Heart right ventricle (tissue), 16 donors: Measurements from ENCODE around the gene KANSL1. TPM values are rescaled to one million over a fixed set of nuclear protein-coding genes. Genes with fewer than 3 reads are reported as not detected.
"Not testable (repeated sequence)": the region's sequence is repeated elsewhere in the genome, so short reads cannot be mapped to it uniquely, and the experiment has no call there.

Source experiments
- ATAC-seq, 8 donors: fragments of 200-7000 bp; cut with Tn5 transposase; one replicate each; pipeline ENCODE4 v1.9.1; 2020; ENCODE audit warnings: mild to moderate bottlenecking in 8 of 8, moderate library complexity in 8 of 8, moderate number of reproducible peaks in 1 of 8
- DNase-seq, 2 donors: peaks; one replicate each; pipeline ENCODE4 v3.0.0-alpha.2; 2020
- H3K27ac ChIP-seq, 10 donors: fragments of 200-600 bp; sonication (generic) in 2 of 10; one replicate each; pipeline versions ENCODE4 v1.5.0 to v1.8.0; 2020 to 2022; ENCODE audit warnings: mild to moderate bottlenecking in 3 of 10
- H3K27me3 ChIP-seq, 7 donors: fragments of 200-600 bp; one replicate each; pipeline ENCODE4 v1.8.0; 2021 to 2022; ENCODE audit warnings: mild to moderate bottlenecking in 2 of 7
- H3K36me3 ChIP-seq, 9 donors: fragments of 200-600 bp; sonication (generic) in 1 of 9; one replicate each; pipeline versions ENCODE4 v1.5.0 to v1.8.0; 2020 to 2022; ENCODE audit warnings: mild to moderate bottlenecking in 2 of 9
- H3K4me1 ChIP-seq, 9 donors: fragments of 200-600 bp; sonication (generic) in 1 of 9; one replicate each; pipeline versions ENCODE4 v1.5.0 to v1.8.0; 2020 to 2022; ENCODE audit warnings: mild to moderate bottlenecking in 4 of 9
- H3K4me3 ChIP-seq, 10 donors: fragments of 200-600 bp; sonication (generic) in 2 of 10; one replicate each; pipeline versions ENCODE4 v1.5.0 to v1.8.0; 2020 to 2022; ENCODE audit warnings: mild to moderate bottlenecking in 7 of 10, moderate library complexity in 2 of 10
- H3K9me3 ChIP-seq, 11 donors: fragments of 200-600 bp in 10 of 11; sonication (generic) in 2 of 11; one replicate each; pipeline versions ENCODE4 v1.5.0 to v1.8.0; 2013 to 2022; ENCODE audit warnings: mild to moderate bottlenecking in 2 of 11, control low read depth in 1 of 11, moderate library complexity in 1 of 11
- WGBS, 2 donors: extraction: QIAGEN DNeasy Blood & Tissue Kit; methylation state at CpG; one replicate each; pipeline ENCODE4 v1.1.7; 2013; ENCODE audit warnings: inconsistent platforms in 1 of 2; 5-methylcytosine and 5-hydroxymethylcytosine counted together
- intact Hi-C, 10 donors: fragments of 100-400 bp; cut with DNase I; formaldehyde crosslinking; loops; one replicate each; pipeline versions ENCODE4 v1.11.1 to v1.14.2; 2022
- polyA plus RNA-seq, 2 donors: library from polyadenylated mRNA; stranded (reverse); fragments of 200-250 nt; gene quantifications; one replicate each; pipeline ENCODE4 v1.2.3, GENCODE V29; 2013
- total RNA-seq, 10 donors: library from RNA; stranded (reverse); fragmentation: NEBNext Ultra II Directional in 3 of 10; extraction: Animal tissue kit (Norgen Biotek cat#: 25700) in 3 of 10; gene quantifications; one replicate each; pipeline versions ENCODE4 v1.2.1 to v1.2.4, GENCODE V29; 2021 to 2023
- TF ChIP-seq, protein P1 (sequence below), 9 donors: fragments of 200-600 bp; sonication (generic) in 2 of 9; IDR thresholded peaks; one replicate each; pipeline versions ENCODE4 v1.5.0 to v1.8.0; 2021 to 2022; ENCODE audit warnings: antibody characterized with exemption in 9 of 9, mild to moderate bottlenecking in 5 of 9, moderate library complexity in 1 of 9
- donor health status: Arrhythmogenic right ventricular cardiomyopathy.
- donor health status: ischemic (EF 13 %, LVEDD 7.1; RV severe dilation, severe dysfunction).
- donor health status: healthy with polysubstance abuse.
- donor health status: DM: no; HTN: yes; CAD: no.
- donor health status: DM: no; HTN: no; CAD: no.
- donor health status: ischemic (EF 25% LVEDD 6.9; RV normal size, moderate dysfunction).
- donor health status: ischemic (EF 25% LVEDD 5.7; RV mildly dilated, moderate dysfunction).
- donor health status: healthy.
- donor health status: DM: yes; HTN: yes; CAD: no.
- donor health status: Ischemic cardiomyopathy.
- donor health status: ischemic (EF 35%, LVEDD 5.7; RV mildly dilated, moderate dysfunction).
- donor health status: nonischemic (EF 11% LVEDD 7.7; RV severe dilation, severe dysfunction).
- donor health status: DM: yes; HTN: yes; CAD: no.
- donor health status: PGD.
- donor health status: ischemic (EF 29% LVEDD 5.4; RV normal size, mild dysfunction).
- donor health status: nonischemic (EF 23%, LVEDD 6.1; RV moderate dilation, normal function).

Gene KANSL1
- total and polyA plus RNA-seq, 12 donors: 8.2 to 52.5 (median 41.1) TPM

DNA sequence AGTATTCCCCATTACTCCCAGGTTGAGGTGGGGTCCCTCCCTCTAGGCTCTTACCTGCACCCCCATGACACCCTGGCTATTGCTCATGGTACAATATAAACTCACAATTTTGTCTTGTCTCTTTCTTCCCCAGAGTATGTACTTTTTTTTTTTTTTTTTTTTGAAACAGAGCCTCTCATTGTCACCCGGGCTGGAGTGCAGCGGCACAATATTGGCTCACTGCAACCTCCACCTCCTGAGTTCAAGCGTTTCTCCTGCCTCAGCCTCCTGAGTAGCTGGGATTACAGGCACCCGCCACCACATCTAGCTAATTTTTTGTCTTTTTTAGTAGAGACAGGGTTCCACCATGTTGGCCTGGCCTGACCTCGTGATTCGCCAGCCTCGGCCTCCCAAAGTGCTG, 8.5 kb downstream of the KANSL1 start:
- no peak for ATAC-seq
- intact Hi-C loops: loop anchor here in 1 of 10 donors (10.0 kb wide), 1 partner anchor 50 kb away; no protein-coding TSS in a partner anchor
- H3K4me3 ChIP-seq: no peak overlapping the region
- no peak for DNase-seq
- no peaks in the 10 kb centered on the region for H3K27me3 ChIP-seq
- peaks cover 13 to 100% (median 87%) of the 10 kb centered on the region in 9 donors for H3K4me1 ChIP-seq
- H3K36me3 ChIP-seq: no peaks in the 10 kb centered on the region
- WGBS, 2 donors: 83 to 85% methylated on average over 7 of the region's 7 CpGs
- TF ChIP-seq, protein P1, sequence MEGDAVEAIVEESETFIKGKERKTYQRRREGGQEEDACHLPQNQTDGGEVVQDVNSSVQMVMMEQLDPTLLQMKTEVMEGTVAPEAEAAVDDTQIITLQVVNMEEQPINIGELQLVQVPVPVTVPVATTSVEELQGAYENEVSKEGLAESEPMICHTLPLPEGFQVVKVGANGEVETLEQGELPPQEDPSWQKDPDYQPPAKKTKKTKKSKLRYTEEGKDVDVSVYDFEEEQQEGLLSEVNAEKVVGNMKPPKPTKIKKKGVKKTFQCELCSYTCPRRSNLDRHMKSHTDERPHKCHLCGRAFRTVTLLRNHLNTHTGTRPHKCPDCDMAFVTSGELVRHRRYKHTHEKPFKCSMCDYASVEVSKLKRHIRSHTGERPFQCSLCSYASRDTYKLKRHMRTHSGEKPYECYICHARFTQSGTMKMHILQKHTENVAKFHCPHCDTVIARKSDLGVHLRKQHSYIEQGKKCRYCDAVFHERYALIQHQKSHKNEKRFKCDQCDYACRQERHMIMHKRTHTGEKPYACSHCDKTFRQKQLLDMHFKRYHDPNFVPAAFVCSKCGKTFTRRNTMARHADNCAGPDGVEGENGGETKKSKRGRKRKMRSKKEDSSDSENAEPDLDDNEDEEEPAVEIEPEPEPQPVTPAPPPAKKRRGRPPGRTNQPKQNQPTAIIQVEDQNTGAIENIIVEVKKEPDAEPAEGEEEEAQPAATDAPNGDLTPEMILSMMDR (IDR thresholded peaks at IDR 0.05): no peak
- H3K9me3 ChIP-seq: no peaks in the 10 kb centered on the region
- no peak overlapping the region for H3K27ac ChIP-seq

DNA sequence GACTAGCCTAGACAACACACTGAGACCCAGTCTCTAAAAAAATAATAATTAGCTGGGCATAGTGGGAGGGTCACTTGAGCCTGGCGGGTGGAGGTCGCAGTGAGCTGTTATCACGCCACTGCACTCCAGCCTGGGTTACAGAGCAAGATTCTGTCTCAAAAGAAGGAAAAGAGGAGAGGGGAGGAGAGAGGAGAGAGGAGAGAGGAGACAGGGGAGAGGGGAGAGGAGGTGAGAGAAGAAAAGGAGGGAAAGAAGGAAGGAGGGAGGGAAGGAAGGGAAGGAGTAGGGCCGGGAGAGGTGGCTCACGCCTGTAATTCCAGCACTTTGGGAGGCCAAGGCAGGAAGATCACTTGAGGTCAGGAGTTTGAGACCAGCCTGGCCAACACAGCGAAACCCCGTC, 9.8 kb downstream of the KANSL1 start:
- not testable (repeated sequence) for H3K27ac ChIP-seq, DNase-seq, ATAC-seq, H3K27me3 ChIP-seq, H3K9me3 ChIP-seq, H3K4me3 ChIP-seq, H3K36me3 ChIP-seq
- H3K4me1 ChIP-seq: peaks cover 12 to 100% (median 87%) of the 10 kb centered on the region in 9 donors
- 86 to 87% methylated on average over 7 of the region's 7 CpGs for WGBS, 2 donors
- intact Hi-C loops: loop anchor here in 1 of 10 donors (10.0 kb wide), 1 partner anchor 49 kb away; no protein-coding TSS in a partner anchor

DNA sequence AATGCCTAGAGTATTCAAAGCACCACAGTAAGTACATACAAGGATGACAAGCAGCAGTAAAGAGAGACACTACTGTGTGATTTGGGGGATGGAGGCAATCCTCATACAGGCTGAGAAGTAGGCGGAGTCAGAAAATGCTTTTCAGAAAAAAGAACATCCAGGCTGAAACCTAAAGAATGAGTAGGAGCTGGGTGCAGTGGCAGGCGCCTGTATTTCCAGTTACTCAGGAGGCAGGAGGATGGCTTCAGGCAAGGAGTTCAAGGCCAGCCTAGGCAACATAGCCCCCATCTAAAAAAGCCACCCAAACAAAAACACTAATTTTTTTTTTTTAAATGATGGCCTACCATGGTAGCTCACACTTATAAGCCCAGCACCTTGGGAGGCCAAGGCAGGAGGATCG, 10.3 kb downstream of the KANSL1 start:
- no peak overlapping the region for H3K4me3 ChIP-seq
- no peaks in the 10 kb centered on the region for H3K27me3 ChIP-seq
- no peak for DNase-seq
- no peak for ATAC-seq
- H3K4me1 ChIP-seq: peaks cover 8 to 100% (median 87%) of the 10 kb centered on the region in 9 donors
- H3K27ac ChIP-seq: no peak overlapping the region
- no peaks in the 10 kb centered on the region for H3K9me3 ChIP-seq
- intact Hi-C loops: loop anchor here in 1 of 10 donors (10.0 kb wide), 1 partner anchor 48 kb away; no protein-coding TSS in a partner anchor
- TF ChIP-seq, protein P1 (IDR thresholded peaks at IDR 0.05): no peak
- WGBS, 2 donors: 90 to 92% methylated on average over 3 of the region's 3 CpGs
- H3K36me3 ChIP-seq: no peaks in the 10 kb centered on the region

DNA sequence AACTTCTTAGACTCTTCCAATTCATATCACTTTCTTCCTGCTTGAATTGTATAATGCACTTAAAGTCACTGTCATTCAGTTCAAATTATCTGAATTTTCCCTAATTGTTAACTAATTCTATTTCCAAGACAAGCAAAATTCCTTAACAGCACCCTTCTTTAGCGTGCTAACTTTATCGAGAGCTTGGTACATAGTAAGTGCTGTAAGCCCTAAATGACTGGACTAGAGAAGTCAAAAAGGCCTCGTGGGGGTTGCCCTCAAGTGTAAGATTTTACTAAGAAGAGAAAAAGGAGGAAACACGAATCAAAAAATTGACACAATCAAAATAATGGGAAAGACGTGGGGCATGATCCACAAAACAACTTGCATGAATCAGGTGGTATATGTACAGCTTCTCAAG, 11.3 kb downstream of the KANSL1 start:
- Histone ChIP-seq H3K9me3 (no peaks in the 10 kb centered on the region), H3K4me3 (no peak overlapping the region), H3K27ac (no peak overlapping the region), H3K4me1 (peaks cover 6 to 100% (median 86%) of the 10 kb centered on the region in 9 donors), H3K36me3 (no peaks in the 10 kb centered on the region), H3K27me3 (no peaks in the 10 kb centered on the region)
- intact Hi-C loops: loop anchor here in 1 of 10 donors (10.0 kb wide), 1 partner anchor 47 kb away; no protein-coding TSS in a partner anchor
- 63 to 66% methylated on average over 5 of the region's 5 CpGs for WGBS, 2 donors
- no peak for ATAC-seq
- TF ChIP-seq, protein P1 (IDR thresholded peaks at IDR 0.05): no peak
- no peak for DNase-seq

DNA sequence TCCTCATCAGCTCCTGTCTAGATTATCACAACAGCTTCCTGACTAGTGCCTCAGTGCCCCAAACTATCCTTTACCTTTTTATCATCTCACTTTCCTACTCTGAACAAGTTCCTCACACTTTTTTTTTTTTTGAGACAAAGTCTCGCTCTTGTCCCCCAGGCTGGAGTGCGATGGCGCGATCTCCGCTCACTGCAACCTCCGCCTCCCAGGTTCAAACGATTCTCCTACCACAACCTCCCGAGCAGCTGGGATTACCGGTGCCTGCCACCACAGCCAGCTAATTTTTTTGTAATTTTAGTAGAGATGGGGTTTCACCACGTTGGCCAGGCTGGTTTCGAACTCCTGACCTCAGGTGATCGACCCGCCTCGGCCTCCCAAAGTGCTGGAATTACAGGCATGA, 11.9 kb downstream of the KANSL1 start:
- WGBS, 2 donors: 93 to 94% methylated on average over 14 of the region's 14 CpGs
- ATAC-seq, H3K4me3 ChIP-seq, H3K9me3 ChIP-seq, H3K27me3 ChIP-seq, DNase-seq, H3K36me3 ChIP-seq, H3K27ac ChIP-seq: not testable (repeated sequence)
- intact Hi-C loops: loop anchor here in 1 of 10 donors (10.0 kb wide), 1 partner anchor 47 kb away; no protein-coding TSS in a partner anchor
- peaks cover 6 to 100% (median 85%) of the 10 kb centered on the region in 9 donors for H3K4me1 ChIP-seq
